GM23338 (cell line): ENCODE measurements around the gene MYADM. TPM values are rescaled to one million over a fixed set of nuclear protein-coding genes. Genes with fewer than 3 reads are reported as not detected.
A peak's percentile ranks its signal among the peaks of the same experiment; 100 is the strongest.

Experiments used
- ATAC-seq: fragments of 200-7000 bp; cut with Tn5 transposase; 3 replicates; pipeline ENCODE4 v1.9.1; 2020
- DNase-seq: peaks from one replicate; pipeline ENCODE4 v3.0.0-alpha.2; 2015; ENCODE audit warnings: low spot score
- H2AFZ ChIP-seq: fragments of 200-600 bp; sonication (generic); 2 replicates; pipeline ENCODE4 v1.8.0; 2016; ENCODE audit warnings: antibody characterized with exemption, mild to moderate bottlenecking, moderate library complexity
- H3F3A ChIP-seq: fragments of 200-600 bp; sonication (generic); replicated peaks from 2 replicates; pipeline ENCODE4 v1.8.0; 2017; ENCODE audit warnings: antibody characterized with exemption, mixed run types, low read depth
- H3K27ac ChIP-seq: fragments of 200-600 bp; sonication (generic); 2 replicates; pipeline ENCODE4 v1.6.1; 2016; ENCODE audit warnings: low read depth
- H3K27me3 ChIP-seq: fragments of 200-600 bp; sonication (generic); 2 replicates; pipeline ENCODE4 v1.8.0; 2016; ENCODE audit warnings: mild to moderate bottlenecking, mixed run types, moderate library complexity; ENCODE audit not compliant: insufficient read depth
- H3K36me3 ChIP-seq: fragments of 200-600 bp; sonication (generic); 2 replicates; pipeline ENCODE4 v1.8.0; 2016; ENCODE audit warnings: mild to moderate bottlenecking; ENCODE audit not compliant: insufficient read depth
- H3K4me1 ChIP-seq: fragments of 200-600 bp; sonication (generic); 2 replicates; pipeline ENCODE4 v1.8.0; 2016; ENCODE audit warnings: mild to moderate bottlenecking, moderate library complexity; ENCODE audit not compliant: insufficient read depth
- H3K4me2 ChIP-seq: fragments of 200-600 bp; sonication (generic); 2 replicates; pipeline ENCODE4 v1.7.1; 2017; ENCODE audit warnings: mixed run types
- H3K4me3 ChIP-seq: fragments of 200-600 bp; sonication (generic); 2 replicates; pipeline ENCODE4 v1.6.1; 2016; ENCODE audit warnings: mixed run types
- H3K79me2 ChIP-seq: fragments of 200-600 bp; sonication (generic); replicated peaks from 2 replicates; pipeline ENCODE4 v1.8.0; 2017; ENCODE audit warnings: mild to moderate bottlenecking; ENCODE audit not compliant: insufficient read depth
- H3K9me2 ChIP-seq: fragments of 200-600 bp; sonication (generic); 2 replicates; pipeline ENCODE4 v1.8.0; 2017; ENCODE audit not compliant: insufficient read depth
- H4K20me1 ChIP-seq: fragments of 200-600 bp; sonication (generic); replicated peaks from 2 replicates; pipeline ENCODE4 v1.8.0; 2017; ENCODE audit warnings: mild to moderate bottlenecking; ENCODE audit not compliant: insufficient read depth
- H3K27ac Mint-ChIP-seq: 2 replicates; pipeline ENCODE4 v1.8.0; 2020; ENCODE audit warnings: inconsistent platforms, mild to moderate bottlenecking, moderate library complexity, mixed read lengths
- H3K27me3 Mint-ChIP-seq: 3 replicates; pipeline ENCODE4 v1.8.0; 2022; ENCODE audit warnings: low read depth, mild to moderate bottlenecking, moderate library complexity, mixed read lengths, inconsistent platforms; ENCODE audit not compliant: insufficient read depth, poor library complexity
- H3K36me3 Mint-ChIP-seq: 3 replicates; pipeline ENCODE4 v1.8.0; 2021; ENCODE audit warnings: low read depth, mild to moderate bottlenecking, inconsistent platforms, moderate library complexity, mixed read lengths
- H3K4me1 Mint-ChIP-seq: 3 replicates; pipeline ENCODE4 v1.8.0; 2020; ENCODE audit warnings: mild to moderate bottlenecking, inconsistent platforms, mixed read lengths
- H3K4me3 Mint-ChIP-seq: 3 replicates; pipeline ENCODE4 v1.8.0; 2021; ENCODE audit warnings: moderate library complexity, mild to moderate bottlenecking, inconsistent platforms, mixed read lengths
- H3K9me3 Mint-ChIP-seq: 3 replicates; pipeline ENCODE4 v1.8.0; 2020; ENCODE audit warnings: moderate library complexity, mild to moderate bottlenecking, inconsistent platforms, mixed read lengths
- CREB1 ChIP-seq: fragments of 250-450 bp; sonication (Bioruptor Pico); IDR thresholded peaks from 2 replicates; pipeline ENCODE4 v1.5.0; 2020; ENCODE audit warnings: low read depth, mild to moderate bottlenecking, moderate library complexity
- CTCF ChIP-seq, 2 experiments: fragments of 200-600 bp in 1 of 2; sonication (generic) in 1 of 2; conservative IDR thresholded peaks; 2 replicates each; pipeline versions ENCODE4 v1.5.1 to v1.6.1; 2016 to 2017; ENCODE audit warnings: antibody characterized with exemption in 2 of 2, low read depth in 2 of 2, mild to moderate bottlenecking in 2 of 2, moderate library complexity in 1 of 2
- ETS1 ChIP-seq: IDR thresholded peaks from 2 replicates; pipeline ENCODE4 v1.6.1; 2016; ENCODE audit warnings: antibody characterized with exemption
- EZH2 ChIP-seq: fragments of 200-600 bp; sonication (generic); IDR thresholded peaks from one replicate; pipeline ENCODE4 v1.8.0; 2017; ENCODE audit warnings: antibody characterized with exemption, mild to moderate bottlenecking, low read depth; ENCODE audit not compliant: unreplicated experiment
- EZH2phosphoT487 ChIP-seq: fragments of 200-600 bp; sonication (generic); IDR thresholded peaks from one replicate; pipeline ENCODE4 v1.8.1; 2018; ENCODE audit warnings: antibody characterized with exemption; ENCODE audit not compliant: unreplicated experiment
- JUNB ChIP-seq: IDR thresholded peaks from one replicate; pipeline ENCODE4 v1.6.1; 2016; ENCODE audit warnings: antibody characterized with exemption; ENCODE audit not compliant: unreplicated experiment
- NANOG ChIP-seq: IDR thresholded peaks from 2 replicates; pipeline ENCODE4 v1.6.1; 2016; ENCODE audit warnings: antibody characterized with exemption, borderline replicate concordance
- POLR2AphosphoS5 ChIP-seq: IDR thresholded peaks from 2 replicates; pipeline ENCODE4 v1.6.1; 2016; ENCODE audit warnings: antibody characterized with exemption, low read depth
- REST ChIP-seq: IDR thresholded peaks from one replicate; pipeline ENCODE4 v1.6.1; 2018; ENCODE audit warnings: antibody characterized with exemption; ENCODE audit not compliant: unreplicated experiment
- STAT1 ChIP-seq: IDR thresholded peaks from one replicate; pipeline ENCODE4 v1.6.1; 2016; ENCODE audit warnings: antibody characterized with exemption; ENCODE audit not compliant: unreplicated experiment
- ZNF114 ChIP-seq: fragments of 250-450 bp; sonication (Bioruptor Pico); IDR thresholded peaks from 2 replicates; pipeline ENCODE4 v1.5.0; 2020; ENCODE audit warnings: mild to moderate bottlenecking, moderate library complexity
- ZNF331 ChIP-seq: fragments of 250-450 bp; sonication (Bioruptor Pico); IDR thresholded peaks from 2 replicates; pipeline ENCODE4 v1.5.0; 2020; ENCODE audit warnings: low read depth, mild to moderate bottlenecking, moderate library complexity
- ZNF462 ChIP-seq: fragments of 250-450 bp; sonication (Bioruptor Pico); IDR thresholded peaks from 2 replicates; pipeline ENCODE4 v1.5.0; 2020; ENCODE audit warnings: mild to moderate bottlenecking, moderate library complexity
- polyA plus RNA-seq: library from polyadenylated mRNA; unstranded; fragments of >200 nt; fragmentation: Nextera tagmentation; extraction: Ambion mirVana; gene quantifications from 2 replicates; pipeline ENCODE4 v1.2.1, GENCODE V29; 2016
- total RNA-seq: library from RNA; depleted of rRNA; stranded (reverse); fragments of >200 nt; shearing (Covaris generic); gene quantifications from 2 replicates; pipeline ENCODE4 v1.2.3, GENCODE V29; 2014

The MYADM gene
- total and polyA plus RNA-seq, 2 experiments from 2014 or later, result 49.9 to 57.1 TPM

- Histone ChIP-seq H3K36me3 (peaks cover 18% of the 10 kb centered on the region; the same call in 1 of the 2 replicates), H2AFZ (no peak overlapping the region), H3K4me3 (no peak overlapping the region), H3F3A (peaks cover 20% of the 10 kb centered on the region), H3K27ac (0 out of 2 replicates have a peak overlapping the region, but pooled peaks have one; percentile 84), H3K27me3 (no peaks in the 10 kb centered on the region), H3K4me1 (peaks cover 24% of the 10 kb centered on the region), H3K4me2 (no peak overlapping the region), H3K9me2 (no peaks in the 10 kb centered on the region), H4K20me1 (peaks cover 8% of the 10 kb centered on the region), H3K79me2 (peaks cover 16% of the 10 kb centered on the region)
- DNase-seq (no peak), ATAC-seq (no peak)
- Mint-ChIP-seq H3K27me3 (peaks cover 22% of the 10 kb centered on the region), H3K27ac (no peak overlapping the region), H3K4me3 (no peak overlapping the region; the same call in 2 of the 3 replicates), H3K4me1 (peaks cover 38% of the 10 kb centered on the region), H3K36me3 (peaks cover 34% of the 10 kb centered on the region), H3K9me3 (no peaks in the 10 kb centered on the region)
- TF ChIP-seq EZH2, result no peak
- TF ChIP-seq NANOG, result no peak
- TF ChIP-seq STAT1, result no peak
- no peak for TF ChIP-seq ZNF114 (CRISPR knock-in tag)
- no peak for TF ChIP-seq ZNF462
- no peak for TF ChIP-seq JUNB
- TF ChIP-seq ZNF331 (CRISPR knock-in tag), result no peak
- TF ChIP-seq CTCF (conservative IDR thresholded peaks at IDR 0.05; ENCODE audit: low read depth in 2 of 2), result no peak
- no peak for TF ChIP-seq EZH2phosphoT487
- TF ChIP-seq CREB1 (CRISPR knock-in tag), result no peak
- no peak for TF ChIP-seq REST
- no peak for TF ChIP-seq POLR2AphosphoS5
- no peak for TF ChIP-seq ETS1
Measured at GRCh38 chr19:53874606-53874990, 6.9 kb downstream of the MYADM start.
